ENCODE measurements around the gene KANSL1. TPM values are rescaled to one million over a fixed set of nuclear protein-coding genes. Genes with fewer than 3 reads are reported as not detected.

The KANSL1 gene
- total RNA-seq, 2 donors from 2014 or later = 26.6 to 29.2 TPM

- Histone ChIP-seq H3K27ac (no peak overlapping the region), H3K4me3 (no peak overlapping the region), H3K9me3 (no peaks in the 10 kb centered on the region), H3K27me3 (no peaks in the 10 kb centered on the region), H3K36me3 (no peaks in the 10 kb centered on the region), H3K4me1 (peaks cover 0 to 6% of the 10 kb centered on the region in 2 donors)
- TF ChIP-seq, protein P1, sequence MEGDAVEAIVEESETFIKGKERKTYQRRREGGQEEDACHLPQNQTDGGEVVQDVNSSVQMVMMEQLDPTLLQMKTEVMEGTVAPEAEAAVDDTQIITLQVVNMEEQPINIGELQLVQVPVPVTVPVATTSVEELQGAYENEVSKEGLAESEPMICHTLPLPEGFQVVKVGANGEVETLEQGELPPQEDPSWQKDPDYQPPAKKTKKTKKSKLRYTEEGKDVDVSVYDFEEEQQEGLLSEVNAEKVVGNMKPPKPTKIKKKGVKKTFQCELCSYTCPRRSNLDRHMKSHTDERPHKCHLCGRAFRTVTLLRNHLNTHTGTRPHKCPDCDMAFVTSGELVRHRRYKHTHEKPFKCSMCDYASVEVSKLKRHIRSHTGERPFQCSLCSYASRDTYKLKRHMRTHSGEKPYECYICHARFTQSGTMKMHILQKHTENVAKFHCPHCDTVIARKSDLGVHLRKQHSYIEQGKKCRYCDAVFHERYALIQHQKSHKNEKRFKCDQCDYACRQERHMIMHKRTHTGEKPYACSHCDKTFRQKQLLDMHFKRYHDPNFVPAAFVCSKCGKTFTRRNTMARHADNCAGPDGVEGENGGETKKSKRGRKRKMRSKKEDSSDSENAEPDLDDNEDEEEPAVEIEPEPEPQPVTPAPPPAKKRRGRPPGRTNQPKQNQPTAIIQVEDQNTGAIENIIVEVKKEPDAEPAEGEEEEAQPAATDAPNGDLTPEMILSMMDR (IDR thresholded peaks at IDR 0.05) = no peak
- DNase-seq (ENCODE audit: low spot score) = no peak
Measured at GRCh38 chr17:46000292-46000691, 192.9 kb downstream of the KANSL1 start.

DNA sequence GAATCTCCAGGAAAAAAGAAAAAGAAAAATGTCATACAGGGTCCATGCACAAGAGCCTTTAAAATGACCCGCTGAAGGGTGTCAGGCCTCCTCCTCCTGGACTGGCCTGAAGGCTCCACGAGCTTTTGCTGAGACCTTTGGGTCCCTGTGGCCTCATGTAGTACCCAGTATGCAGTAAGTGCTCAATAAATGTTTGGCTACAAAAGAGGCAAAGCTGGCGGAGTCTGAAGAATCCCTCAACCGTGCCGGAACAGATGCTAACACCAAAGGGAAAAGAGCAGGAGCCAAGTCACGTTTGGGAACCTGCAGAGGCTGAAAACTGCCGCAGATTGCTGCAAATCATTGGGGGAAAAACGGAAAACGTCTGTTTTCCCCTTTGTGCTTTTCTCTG, 193.3 kb downstream of the KANSL1 start:
- no peaks in the 10 kb centered on the region for H3K36me3 ChIP-seq
- DNase-seq (ENCODE audit: low spot score) = no peak
- H3K4me1 ChIP-seq = peaks cover 0 to 6% of the 10 kb centered on the region in 2 donors
- TF ChIP-seq, protein P1 (IDR thresholded peaks at IDR 0.05) = no peak
- H3K9me3 ChIP-seq = no peaks in the 10 kb centered on the region
- H3K27me3 ChIP-seq = no peaks in the 10 kb centered on the region
- H3K27ac ChIP-seq = no peak overlapping the region
- H3K4me3 ChIP-seq = no peak overlapping the region

DNA sequence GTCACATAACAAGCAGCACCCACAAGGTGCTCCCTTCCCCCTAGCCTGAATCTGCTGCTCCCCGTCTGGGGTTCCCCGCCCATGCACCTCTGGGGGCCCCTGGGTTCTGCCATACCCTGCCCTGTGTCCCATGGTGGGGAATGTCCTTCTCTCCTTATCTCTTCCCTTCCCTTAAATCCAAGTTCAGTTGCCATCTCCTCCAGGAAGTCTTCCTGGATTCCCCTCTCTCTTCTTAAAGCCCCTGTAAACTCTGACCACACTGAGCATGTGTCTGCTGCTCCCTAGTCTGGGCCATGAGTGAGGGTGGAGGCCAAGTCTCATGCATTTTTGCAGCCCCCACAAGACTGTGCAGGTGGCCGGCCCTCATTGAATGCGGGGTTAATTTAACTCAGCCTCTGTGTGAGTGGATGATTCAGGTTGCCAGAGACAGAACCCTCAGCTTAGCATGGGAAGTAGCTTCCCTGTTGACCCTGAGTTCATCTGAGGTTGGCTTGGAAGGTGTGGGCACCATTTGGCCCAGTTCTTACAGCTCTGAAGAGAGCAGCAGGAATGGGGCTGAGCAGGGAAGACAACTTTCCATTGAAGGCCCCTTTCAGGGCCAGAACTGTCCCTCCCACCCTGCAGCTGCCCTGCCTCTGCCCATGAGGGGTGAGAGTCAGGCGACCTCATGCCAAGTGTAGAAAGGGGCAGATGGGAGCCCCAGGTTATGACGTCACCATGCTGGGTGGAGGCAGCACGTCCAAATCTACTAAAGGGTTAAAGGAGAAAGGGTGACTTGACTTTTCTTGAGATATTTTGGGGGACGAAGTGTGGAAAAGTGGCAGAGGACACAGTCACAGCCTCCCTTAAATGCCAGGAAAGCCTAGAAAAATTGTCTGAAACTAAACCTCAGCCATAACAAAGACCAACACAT, 194.0 kb downstream of the KANSL1 start, which contains the start of gene STH:
STH (plus strand) TSS at position 264 of the 913 bp plus-strand sequence; CDS start at position 294, 30 bp downstream.
- Histone ChIP-seq H3K4me1 (peaks cover 0 to 6% of the 10 kb centered on the region in 2 donors), H3K9me3 (no peaks in the 10 kb centered on the region), H3K27me3 (no peaks in the 10 kb centered on the region), H3K27ac (no peak within 1 kb of the TSS), H3K4me3 (no peak within 1 kb of the TSS), H3K36me3 (no peaks in the 10 kb centered on the region)
- TF ChIP-seq, protein P1 (IDR thresholded peaks at IDR 0.05) = no peak
- DNase-seq (ENCODE audit: low spot score) = no peak

DNA sequence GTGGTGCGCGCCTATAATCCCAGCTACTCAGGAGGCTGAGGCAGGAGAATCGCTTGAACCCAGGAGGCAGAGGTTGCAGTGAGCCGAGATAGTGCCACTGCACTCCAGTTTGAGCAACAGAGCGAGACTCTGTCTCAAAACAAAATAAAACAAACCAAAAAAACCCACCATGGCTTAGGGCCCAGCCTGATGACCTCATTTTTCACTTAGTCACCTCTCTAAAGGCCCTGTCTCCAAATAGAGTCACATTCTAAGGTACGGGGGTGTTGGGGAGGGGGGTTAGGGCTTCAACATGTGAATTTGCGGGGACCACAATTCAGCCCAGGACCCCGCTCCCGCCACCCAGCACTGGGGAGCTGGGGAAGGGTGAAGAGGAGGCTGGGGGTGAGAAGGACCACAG, 195.6 kb downstream of the KANSL1 start:
- Histone ChIP-seq H3K27me3 (no peaks in the 10 kb centered on the region), H3K36me3 (no peaks in the 10 kb centered on the region), H3K9me3 (no peaks in the 10 kb centered on the region), H3K27ac (no peak overlapping the region), H3K4me3 (no peak overlapping the region), H3K4me1 (no peaks in the 10 kb centered on the region)
- no peak for DNase-seq (ENCODE audit: low spot score)
- TF ChIP-seq, protein P1 (IDR thresholded peaks at IDR 0.05) = no peak

GRCh38 chr17:45997166-45997565, 196.1 kb downstream of the KANSL1 start:
- H3K27ac ChIP-seq = no peak overlapping the region
- no peaks in the 10 kb centered on the region for H3K4me1 ChIP-seq
- no peak for DNase-seq (ENCODE audit: low spot score)
- TF ChIP-seq, protein P1 (IDR thresholded peaks at IDR 0.05) = no peak
- H3K9me3 ChIP-seq = no peaks in the 10 kb centered on the region
- H3K36me3 ChIP-seq = no peaks in the 10 kb centered on the region
- no peak overlapping the region for H3K4me3 ChIP-seq
- H3K27me3 ChIP-seq = no peaks in the 10 kb centered on the region

Measured in right atrium auricular region (tissue), 2 donors.